GM19193 (cell line): Measurements from ENCODE around the gene GSG1L.

Source experiments
- POLR2A ChIP-seq: IDR thresholded peaks from 4 replicates; pipeline ENCODE4 v1.6.1; 2011; ENCODE audit not compliant: insufficient read depth, insufficient read length; ENCODE audit errors: extremely low read depth

GSG1L gene

DNA sequence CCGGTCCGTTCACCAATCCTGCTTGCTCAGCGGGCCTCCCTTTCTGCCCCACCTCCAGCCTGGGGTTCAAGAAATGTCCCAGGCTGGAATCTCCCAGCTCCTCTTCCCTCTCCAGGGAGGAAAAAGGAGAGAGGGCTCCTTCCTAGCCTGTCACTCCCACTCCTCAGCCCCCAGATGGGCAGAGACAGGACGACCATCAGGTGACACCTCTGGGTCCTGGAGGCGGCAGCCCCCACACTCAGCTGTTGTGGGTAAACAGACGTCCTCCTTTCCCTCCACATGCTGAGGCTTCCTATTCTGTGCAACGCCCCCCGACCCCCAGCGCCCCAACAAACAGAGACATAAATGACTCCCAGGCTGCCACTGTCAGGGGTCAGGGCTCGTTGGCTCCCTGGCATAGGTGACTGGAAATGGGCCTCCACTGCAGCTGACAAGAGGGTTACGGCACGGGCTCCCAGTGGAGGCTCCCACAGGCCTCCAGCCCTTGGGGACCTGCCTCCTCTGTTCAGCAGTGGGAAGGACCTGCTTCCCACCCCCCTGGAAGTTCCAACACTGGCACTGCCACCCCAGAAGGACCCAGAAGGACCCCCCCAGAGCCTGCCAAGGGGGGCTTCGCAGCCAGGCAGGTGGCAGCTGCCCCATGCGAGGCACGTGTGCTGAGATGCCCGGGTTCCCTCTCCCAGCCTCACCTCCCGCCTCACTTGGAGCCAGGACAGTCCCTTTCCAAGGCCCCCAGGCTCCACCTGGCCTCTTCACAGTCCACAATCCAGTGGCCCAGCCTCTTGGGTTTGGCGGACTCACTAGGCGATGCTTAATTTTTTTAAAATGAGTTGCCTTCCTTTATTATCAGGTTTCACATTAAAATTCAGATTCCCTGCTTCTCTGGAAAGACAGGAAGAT is 281.3 kb downstream of the GSG1L start:
- TF ChIP-seq POLR2A: no peak

DNA sequence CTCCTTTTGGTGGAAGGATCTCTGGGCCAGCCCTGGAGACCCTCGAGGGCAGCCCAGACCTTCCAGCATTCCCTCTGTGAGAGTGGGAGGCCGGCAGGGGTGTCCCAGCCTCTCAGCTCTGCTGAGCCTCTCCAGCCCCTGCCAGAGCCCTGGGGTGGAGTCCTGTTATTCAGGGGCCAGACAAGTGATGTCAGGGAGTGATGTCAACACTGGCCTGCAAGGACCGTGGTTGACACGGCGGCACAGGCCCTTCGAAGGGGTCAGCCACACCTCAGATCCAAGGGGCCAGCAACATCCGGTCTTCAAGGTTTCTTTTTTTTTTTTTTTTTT is 282.4 kb downstream of the GSG1L start:
- no peak for TF ChIP-seq POLR2A

- no peak for TF ChIP-seq POLR2A
These were observed 282.9 kb downstream of the GSG1L start for GRCh38 chr16:27780468-27781194.

- TF ChIP-seq POLR2A: no peak
These were observed 283.8 kb downstream of the GSG1L start for GRCh38 chr16:27779641-27780164.

DNA sequence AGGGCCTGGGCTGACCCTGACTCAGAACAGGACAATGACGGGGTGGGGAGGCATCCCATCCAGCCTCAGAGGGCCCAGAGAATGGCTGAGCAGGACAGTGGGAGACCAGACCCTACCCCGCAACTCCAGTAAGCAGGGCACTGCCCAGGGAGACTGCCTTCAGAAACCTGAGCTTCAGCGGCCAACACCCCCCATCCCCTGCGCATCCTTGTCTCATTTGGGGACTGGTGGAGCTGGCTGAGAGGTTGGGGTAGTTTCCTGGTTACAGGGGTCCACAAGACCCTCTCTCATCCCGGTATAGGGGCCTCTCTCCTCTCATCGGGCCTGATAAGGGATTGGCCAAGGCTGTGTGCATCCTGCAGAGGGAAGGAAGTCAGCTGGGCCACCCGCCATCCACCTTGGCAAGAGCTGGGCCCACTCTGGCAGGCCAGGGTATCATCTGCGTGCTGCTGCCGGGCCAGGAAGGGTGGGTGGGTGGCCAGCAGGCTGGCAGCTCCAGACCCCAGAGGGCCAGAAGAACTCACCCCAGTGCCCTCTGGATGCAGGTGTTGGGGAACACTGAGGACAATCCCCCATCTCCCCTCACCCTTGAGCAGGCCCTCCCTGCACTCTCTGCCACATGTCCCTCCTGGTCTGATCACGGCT is 284.5 kb downstream of the GSG1L start:
- TF ChIP-seq POLR2A: no peak

- TF ChIP-seq POLR2A: no peak
These were observed 285.2 kb downstream of the GSG1L start for GRCh38 chr16:27778171-27778925.

GRCh38 chr16:27777527-27777926 is 286.0 kb downstream of the GSG1L start:
- no peak for TF ChIP-seq POLR2A

DNA sequence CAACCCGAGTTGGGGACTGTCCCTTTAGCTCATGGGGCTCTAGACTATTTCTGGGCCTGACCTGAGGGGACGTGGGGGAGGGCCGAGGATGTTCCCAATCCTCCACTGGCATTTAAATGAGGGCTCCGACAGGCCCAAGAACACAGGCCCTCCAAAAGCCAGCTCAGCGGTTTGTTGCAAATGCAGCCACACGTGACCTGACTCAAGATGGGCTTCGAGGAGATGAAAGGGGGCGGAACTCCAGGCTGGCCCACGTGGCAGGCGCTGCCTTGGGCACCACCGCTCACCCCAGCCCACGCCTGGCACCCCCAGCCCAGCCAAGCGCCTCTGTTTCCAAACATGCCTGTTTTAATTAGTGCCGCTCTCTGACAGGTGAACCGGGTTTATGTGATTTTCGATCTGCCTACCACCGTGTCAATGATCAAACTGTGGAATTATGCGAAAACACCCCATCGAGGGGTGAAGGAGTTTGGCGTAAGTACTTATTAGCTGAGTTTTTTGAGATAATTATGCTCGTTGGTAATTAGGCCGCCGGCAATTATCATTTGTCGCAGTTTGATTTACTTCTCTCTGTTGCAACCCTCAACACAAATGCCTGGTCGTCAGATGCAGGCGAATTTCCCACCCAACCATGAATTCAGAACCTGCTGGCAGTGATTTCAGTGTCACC is 286.8 kb downstream of the GSG1L start:
- no peak for TF ChIP-seq POLR2A

DNA sequence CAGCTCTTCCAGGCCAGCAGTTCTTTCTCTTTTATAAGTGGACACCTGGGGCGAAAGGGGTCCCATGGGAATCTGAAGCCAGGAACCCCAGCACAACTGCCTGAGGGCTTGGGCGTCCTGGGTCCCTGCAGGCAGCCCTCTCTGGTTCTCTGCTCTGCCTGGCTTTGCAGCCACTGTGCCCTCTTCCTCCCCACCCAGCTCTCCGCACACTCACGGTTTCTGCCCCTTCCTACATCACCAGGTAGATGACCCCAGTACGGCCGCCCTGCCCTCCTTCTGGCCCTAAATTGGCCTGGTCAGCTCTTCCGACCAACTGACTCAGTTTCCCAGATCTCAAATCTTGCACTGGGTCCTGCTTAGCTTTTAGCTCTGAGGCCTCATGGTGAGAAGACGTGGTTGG is 288.3 kb downstream of the GSG1L start:
- no peak for TF ChIP-seq POLR2A

DNA sequence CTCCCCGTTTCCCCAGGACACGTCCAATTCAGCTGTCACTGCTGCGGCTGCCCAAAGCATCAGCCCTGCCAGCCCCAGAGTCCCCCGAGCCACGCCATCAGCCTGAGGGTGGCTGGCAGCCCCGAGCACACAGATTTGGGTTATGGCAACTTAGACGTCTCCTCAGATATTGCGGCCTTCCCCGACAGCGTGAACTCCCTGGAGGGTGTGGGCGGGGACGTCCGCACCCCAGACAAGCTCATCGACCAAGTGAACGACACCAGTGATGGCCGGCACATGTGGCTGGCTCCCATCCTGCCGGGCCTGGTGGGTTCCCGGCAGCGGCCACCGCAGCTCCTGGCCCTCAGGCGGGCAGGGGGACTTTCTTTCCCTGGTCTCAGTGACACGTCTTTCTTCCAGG is 288.7 kb downstream of the GSG1L start:
- TF ChIP-seq POLR2A: no peak

DNA sequence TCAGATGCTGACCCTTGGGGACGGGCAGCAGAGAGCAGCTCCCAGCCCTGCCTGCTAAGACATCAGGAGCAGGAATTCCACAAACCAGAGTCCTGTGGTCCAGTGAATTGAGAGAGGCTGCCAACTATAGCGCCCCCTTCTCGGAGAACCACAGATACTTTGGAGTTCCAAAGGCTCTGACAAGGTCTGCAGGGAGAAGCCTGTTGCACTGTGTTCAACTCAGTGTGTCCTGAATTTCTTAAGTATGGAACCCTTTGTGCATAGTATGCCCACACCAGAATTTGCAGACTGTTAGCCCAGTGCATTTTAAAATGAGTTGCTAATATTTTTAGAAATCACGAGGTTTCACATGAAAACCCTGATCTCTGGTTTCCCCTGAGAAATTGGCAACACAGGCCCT is 290.2 kb downstream of the GSG1L start:
- TF ChIP-seq POLR2A: no peak

GRCh38 chr16:27772093-27772825 is 291.3 kb downstream of the GSG1L start:
- TF ChIP-seq POLR2A: no peak

DNA sequence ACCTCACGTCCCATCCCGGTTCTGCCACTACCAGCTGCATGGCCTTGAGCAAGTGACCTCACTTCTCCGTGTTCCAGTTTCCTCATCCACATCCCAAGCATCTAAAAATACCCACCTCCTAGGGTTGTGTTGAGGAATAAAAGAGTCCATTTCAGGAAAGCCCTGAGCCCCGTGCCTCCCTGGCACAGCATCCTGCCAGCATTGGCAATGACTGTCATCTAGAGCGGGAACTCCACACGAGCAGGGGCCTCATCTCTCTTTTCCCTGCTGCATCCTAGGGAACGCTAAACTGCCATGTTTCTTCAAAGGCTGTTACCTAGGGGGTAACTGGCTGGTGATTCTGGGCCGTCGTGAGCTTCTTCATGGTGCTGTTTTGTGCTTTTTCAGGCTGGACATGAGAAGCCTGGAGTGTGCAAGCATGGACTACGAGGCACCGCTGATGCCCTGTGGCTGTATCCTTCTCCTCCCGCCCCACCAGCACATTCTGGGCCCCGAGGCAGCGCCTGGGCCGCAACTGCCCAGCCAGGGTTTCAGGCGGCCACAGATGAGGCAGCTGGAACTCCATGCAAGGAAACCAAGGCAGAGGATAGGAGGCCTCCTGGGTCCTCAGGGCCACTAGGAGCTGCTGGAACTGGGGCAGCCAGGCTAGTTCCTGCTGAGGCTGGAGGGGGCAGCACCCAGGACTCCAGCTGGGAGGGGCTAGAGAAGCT is 292.2 kb downstream of the GSG1L start:
- no peak for TF ChIP-seq POLR2A
